ENCODE results near the gene DDIAS.

Gene DDIAS

GRCh38 chr11:82889133-82890001 lies 12.2 kb upstream of the DDIAS start:
- no peak for TF ChIP-seq CTCF (IDR thresholded peaks at IDR 0.05)
- no peak for DNase-seq (ENCODE audit: low spot score)
- no peak overlapping the region for H3K4me3 ChIP-seq
- H3K27ac ChIP-seq: peak overlapping the region in 1 of 2 donors; percentile 46

- peak overlapping the region in 1 of 2 donors; percentile 46 for H3K27ac ChIP-seq
- no peak for TF ChIP-seq CTCF (IDR thresholded peaks at IDR 0.05)
- DNase-seq (ENCODE audit: low spot score): no peak
- H3K4me3 ChIP-seq: no peak overlapping the region
Measured at GRCh38 chr11:82890002-82890341, 11.6 kb upstream of the DDIAS start.

- TF ChIP-seq CTCF (IDR thresholded peaks at IDR 0.05): no peak
- H3K27ac ChIP-seq: no peak overlapping the region
- DNase-seq (ENCODE audit: low spot score): no peak
- no peak overlapping the region for H3K4me3 ChIP-seq
Measured at GRCh38 chr11:82890936-82891335, 10.6 kb upstream of the DDIAS start.

GRCh38 chr11:82892611-82893169 lies 8.8 kb upstream of the DDIAS start:
- H3K27ac ChIP-seq: no peak overlapping the region
- no peak for DNase-seq (ENCODE audit: low spot score)
- no peak for TF ChIP-seq CTCF (IDR thresholded peaks at IDR 0.05)
- H3K4me3 ChIP-seq: no peak overlapping the region

GRCh38 chr11:82895437-82896091 lies 6.0 kb upstream of the DDIAS start:
- no peak for DNase-seq (ENCODE audit: low spot score)
- no peak overlapping the region for H3K27ac ChIP-seq
- H3K4me3 ChIP-seq: no peak overlapping the region
- TF ChIP-seq CTCF (IDR thresholded peaks at IDR 0.05): no peak

- no peak for TF ChIP-seq CTCF (IDR thresholded peaks at IDR 0.05)
- H3K4me3 ChIP-seq: no peak overlapping the region
Measured at GRCh38 chr11:82896183-82896582, 5.4 kb upstream of the DDIAS start.

More at GRCh38 chr11:82896183-82896582, 5.4 kb upstream of the DDIAS start:
- H3K27ac ChIP-seq: no peak overlapping the region
- DNase-seq (ENCODE audit: low spot score): no peak

Measured in coronary artery (tissue), 2 donors.